GM19397 (cell line): Measurements from ENCODE around the gene PCDHA5.

ENCODE experiments used
- ATAC-seq: cut with Tn5 transposase; IDR thresholded peaks from one replicate; pipeline ENCODE4 v1.9.1; 2021; ENCODE audit warnings: mild to moderate bottlenecking, moderate library complexity; ENCODE audit not compliant: unreplicated experiment

Gene PCDHA5

GRCh38 chr5:140857987-140858240 is 36.5 kb downstream of the PCDHA5 start:
- ATAC-seq: no peak

DNA sequence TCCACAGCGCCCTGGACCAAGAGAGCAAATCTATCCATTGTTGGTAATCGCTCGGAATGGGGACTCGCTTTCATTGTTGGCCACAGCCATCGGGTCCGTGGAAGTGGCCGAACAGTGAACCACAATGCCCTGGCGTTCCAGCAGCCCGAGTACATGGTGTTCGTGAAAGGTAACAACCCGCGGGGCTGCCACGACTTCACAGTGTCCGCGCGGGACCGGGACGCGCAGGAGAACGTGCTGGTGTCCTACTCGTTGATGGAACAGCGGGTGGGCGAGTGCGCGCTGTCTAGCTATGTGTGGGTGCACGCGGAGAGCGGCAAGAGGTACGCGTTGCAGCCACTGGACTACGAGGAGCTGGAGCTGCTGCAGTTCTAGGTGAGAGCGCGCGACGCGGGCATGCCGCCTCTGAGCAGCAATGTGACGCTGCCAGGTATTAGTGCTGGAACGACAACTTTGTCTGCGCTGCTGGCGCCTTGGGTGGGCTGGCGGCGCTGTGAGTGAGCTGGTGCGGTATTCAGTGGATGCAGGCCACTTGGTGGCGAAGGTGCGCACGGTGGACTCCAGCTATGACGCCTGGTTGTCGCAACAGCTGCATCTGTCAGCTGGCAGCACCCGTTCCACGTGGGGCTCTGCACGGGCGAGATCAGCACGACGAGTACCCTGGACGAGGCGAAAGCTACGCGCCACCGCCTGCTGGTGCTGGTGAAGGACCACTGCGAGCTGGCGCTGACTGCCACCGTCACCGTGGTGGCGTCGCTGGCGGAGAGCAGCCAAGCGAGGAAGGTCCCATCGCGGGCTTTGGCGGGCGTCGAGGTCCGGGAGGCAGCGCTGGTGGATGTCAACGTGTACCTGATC is 41.3 kb downstream of the PCDHA5 start:
- ATAC-seq: no peak

DNA sequence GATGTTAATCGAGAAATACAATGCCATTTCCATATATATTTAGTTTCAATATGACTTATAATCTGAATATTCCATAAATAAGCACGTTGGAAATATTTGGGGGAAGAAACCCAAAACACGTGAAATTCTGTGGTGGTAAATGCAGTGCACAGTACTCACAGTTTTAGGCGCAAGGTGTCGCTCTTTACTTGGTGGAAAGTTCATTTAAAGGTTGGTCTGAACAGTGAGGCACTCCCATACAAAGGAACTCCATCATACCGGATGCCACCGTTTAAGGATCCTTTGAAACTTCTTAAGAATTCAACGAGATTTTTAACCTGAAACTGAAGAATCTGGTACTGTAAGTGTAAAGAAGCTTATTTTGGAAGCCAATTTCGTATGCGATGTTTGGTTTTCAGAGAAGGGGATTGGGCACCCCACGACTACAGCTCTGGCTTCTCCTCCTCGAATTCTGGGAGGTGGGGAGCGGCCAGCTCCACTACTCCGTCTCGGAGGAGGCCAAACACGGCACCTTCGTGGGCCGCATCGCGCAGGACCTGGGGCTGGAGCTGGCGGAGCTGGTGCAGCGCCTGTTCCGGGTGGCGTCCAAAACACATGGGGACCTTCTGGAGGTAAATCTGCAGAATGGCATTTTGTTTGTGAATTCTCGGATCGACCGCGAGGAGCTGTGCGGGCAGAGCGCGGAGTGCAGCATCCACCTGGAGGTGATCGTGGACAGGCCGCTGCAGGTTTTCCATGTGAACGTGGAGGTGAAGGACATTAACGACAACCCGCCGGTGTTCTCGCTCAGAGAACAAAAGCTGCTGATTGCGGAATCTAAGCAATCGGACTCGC is 47.5 kb downstream of the PCDHA5 start, which contains the start of gene PCDHA11:
Gene PCDHA11, plus strand, starts transcription at position 237 of the 834 bp plus-strand sequence. Its CDS starts 147 bp downstream, at position 384.
- no peak for ATAC-seq

DNA sequence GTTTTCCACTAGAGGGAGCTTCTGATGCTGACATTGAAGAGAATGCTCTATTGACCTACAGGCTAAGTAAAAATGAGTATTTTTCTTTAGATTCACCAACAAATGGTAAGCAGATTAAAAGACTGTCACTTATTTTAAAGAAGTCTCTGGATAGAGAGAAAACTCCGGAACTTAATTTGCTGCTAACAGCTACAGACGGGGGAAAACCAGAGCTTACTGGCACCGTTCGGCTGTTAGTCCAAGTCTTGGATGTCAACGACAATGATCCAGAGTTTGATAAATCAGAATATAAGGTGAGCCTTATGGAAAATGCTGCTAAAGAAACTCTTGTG is 48.1 kb downstream of the PCDHA5 start:
- no peak for ATAC-seq

DNA sequence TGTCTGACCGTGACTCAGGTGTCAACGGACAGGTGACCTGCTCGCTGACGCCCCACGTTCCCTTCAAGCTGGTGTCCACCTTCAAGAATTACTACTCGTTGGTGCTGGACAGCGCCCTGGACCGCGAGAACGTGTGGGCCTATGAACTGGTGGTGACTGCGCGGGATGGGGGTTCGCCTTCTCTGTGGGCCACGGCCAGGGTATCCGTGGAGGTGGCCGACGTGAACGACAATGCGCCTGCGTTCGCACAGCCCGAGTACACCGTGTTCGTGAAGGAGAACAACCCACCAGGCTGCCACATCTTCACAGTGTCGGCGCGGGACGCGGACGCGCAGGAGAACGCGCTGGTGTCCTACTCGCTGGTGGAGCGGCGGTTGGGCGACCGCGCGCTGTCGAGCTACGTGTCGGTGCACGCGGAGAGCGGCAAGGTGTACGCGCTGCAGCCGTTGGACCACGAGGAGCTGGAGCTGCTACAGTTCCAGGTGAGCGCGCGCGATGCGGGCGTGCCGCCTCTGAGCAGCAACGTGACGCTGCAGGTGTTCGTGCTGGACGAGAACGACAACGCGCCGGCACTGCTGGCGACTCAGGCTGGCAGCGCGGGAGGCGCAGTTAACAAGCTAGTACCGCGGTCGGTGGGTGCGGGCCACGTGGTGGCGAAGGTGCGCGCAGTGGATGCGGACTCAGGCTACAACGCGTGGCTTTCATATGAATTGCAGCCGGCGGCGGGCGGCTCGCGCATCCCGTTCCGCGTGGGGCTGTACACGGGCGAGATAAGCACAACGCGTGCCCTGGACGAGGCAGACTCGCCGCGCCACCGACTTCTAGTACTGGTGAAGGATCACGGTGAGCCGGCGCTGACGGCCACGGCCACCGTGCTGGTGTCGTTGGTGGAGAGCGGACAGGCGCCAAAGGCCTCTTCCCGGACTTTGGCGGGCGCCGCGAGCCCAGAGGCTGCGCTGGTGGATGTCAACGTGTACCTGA is 49.1 kb downstream of the PCDHA5 start:
- no peak for ATAC-seq
